MM.1S (cell line): ENCODE results near the gene C10orf53.

Experiments used
- EZH2 ChIP-seq: fragments of 300-600 bp; sonication (generic); optimal IDR thresholded peaks from 2 replicates; pipeline ENCODE3; 2017; ENCODE audit warnings: low read depth, mild to moderate bottlenecking, antibody characterized with exemption, low read length, mixed read lengths
- TF ChIP-seq, protein P1 (sequence below): fragments of 300-600 bp; sonication (generic); IDR thresholded peaks from 2 replicates; pipeline ENCODE4 v1.5.1; 2016; ENCODE audit warnings: antibody characterized with exemption, low read length, mixed read lengths

DNA sequence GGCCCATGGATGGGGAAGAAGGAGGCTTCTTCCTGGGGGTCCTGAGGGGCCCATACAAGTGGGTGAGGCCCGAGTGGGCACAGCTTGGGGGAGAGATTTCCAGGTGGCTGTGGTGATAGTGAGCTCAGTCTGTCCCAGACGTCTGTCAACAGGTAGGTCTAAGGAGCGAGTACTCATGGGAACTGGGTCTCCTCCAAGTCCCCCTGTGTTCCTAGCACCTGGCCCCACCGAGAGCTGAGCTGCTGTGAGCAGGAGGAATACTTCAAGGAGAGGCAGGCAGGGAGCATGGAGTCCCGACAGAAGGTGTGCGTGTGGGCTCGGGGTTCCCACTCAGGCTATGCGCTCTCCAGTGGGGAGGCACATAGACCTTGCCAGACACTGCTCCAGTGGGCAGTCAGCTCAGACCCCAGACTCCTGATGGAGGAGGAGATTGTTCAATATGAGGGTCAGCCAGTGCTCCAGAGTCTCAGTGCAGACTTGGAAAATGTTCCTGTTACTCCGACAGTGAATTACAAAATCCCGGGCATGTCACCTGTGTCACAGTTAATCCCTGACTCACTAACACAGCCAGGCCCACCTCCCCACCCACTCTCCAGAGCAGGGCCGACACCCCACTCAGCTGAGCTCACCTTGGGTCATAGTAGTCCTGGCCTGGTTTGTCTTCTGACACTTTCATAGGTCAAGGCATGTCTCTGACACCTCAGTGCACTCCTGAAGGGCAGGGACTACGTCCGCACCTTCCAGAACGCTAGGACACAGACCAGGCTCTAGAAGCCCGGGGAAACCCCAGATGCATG lies 28.2 kb upstream of the C10orf53 start:
- TF ChIP-seq EZH2: no peak
- TF ChIP-seq, protein P1, sequence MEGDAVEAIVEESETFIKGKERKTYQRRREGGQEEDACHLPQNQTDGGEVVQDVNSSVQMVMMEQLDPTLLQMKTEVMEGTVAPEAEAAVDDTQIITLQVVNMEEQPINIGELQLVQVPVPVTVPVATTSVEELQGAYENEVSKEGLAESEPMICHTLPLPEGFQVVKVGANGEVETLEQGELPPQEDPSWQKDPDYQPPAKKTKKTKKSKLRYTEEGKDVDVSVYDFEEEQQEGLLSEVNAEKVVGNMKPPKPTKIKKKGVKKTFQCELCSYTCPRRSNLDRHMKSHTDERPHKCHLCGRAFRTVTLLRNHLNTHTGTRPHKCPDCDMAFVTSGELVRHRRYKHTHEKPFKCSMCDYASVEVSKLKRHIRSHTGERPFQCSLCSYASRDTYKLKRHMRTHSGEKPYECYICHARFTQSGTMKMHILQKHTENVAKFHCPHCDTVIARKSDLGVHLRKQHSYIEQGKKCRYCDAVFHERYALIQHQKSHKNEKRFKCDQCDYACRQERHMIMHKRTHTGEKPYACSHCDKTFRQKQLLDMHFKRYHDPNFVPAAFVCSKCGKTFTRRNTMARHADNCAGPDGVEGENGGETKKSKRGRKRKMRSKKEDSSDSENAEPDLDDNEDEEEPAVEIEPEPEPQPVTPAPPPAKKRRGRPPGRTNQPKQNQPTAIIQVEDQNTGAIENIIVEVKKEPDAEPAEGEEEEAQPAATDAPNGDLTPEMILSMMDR: no peak
